Hippocampal formation (tissue), 2 donors: ENCODE results near the gene TDRD7.

ENCODE experiments used
- DNase-seq, 2 donors: peaks; one replicate each; lab custom pipeline; 2025; lab: John Stamatoyannopoulos, UW

TDRD7 gene

GRCh38 chr9:97527626-97528528 is 116.0 kb downstream of the TDRD7 start:
- no peak for DNase-seq

GRCh38 chr9:97528529-97529230 is 116.8 kb downstream of the TDRD7 start:
- DNase-seq, result no peak

DNA sequence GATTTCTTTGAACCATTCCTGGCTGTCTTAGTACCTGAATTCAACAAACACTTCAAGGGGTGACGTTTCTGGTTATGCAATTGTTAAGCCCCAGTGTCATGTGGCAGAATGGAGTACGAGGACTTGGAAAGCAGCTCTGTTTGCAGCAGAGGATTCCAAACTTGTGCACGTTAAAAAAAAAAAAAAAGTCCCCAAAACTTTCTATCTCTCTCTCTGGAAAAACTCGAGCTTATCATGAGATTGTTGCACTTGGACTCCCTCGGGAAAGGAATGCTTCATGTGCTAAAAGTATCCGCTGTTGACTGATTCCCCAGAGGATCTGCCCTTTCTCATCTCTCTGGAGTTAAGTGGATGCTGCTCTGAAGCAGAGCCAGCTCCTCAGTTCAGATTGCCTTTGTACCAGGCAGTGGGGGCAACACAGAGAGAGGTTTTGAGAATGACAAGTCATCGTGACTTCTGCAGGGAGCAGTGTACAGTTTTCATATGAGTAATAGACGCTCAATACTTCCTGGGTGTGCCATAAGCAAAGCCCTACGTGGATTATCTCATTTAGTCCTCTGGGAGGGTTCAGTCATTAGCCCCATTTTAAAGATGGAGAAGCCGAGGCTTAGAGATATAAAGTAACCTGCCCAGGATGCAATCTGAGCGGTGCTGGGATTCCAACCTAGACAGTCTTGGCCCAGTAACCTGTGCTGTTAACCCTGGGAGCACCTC is 117.6 kb downstream of the TDRD7 start:
- DNase-seq, result no peak

DNA sequence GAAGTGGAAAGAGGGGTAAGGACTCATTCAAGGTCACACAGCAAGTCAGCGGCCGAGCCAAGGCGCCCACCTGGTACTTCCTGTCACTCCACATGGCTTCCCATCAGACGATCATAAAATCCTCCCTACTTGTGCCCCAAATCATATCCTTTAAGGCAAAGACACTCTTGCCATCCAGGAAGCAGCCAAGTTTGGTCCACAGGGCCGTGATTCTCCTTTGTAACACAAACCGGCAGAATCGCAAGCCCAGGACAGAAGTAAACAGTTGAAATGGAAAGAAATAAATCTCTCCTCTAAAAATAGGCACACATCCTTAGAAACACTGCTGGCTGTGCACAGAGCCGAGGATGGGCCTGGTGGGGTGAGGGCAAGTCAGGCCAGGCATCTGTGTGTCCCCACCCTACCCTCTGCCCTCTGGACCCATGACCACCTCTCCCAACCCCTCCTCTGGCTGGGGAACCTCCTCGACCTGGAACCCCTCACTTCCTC is 120.0 kb downstream of the TDRD7 start:
- no peak for DNase-seq

DNA sequence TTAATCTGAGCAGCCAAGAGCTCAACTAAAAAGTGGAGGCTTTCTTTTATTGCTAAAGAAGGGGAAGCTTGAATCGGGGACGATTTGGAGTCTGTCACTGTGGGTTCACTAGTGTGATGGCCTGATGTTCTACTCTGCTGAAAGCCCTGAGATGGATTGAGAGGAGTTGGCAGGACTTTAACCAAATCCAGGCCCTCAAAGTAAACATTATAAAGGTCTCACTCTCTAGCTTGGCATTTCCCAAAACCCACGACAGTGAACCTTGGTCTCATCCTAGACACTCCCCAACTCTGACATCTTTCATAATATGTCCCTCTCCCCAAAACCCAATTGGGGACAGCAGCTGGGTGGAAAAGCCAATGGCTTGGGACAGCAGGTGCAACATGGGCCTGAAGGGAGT is 122.3 kb downstream of the TDRD7 start:
- DNase-seq, result no peak

DNA sequence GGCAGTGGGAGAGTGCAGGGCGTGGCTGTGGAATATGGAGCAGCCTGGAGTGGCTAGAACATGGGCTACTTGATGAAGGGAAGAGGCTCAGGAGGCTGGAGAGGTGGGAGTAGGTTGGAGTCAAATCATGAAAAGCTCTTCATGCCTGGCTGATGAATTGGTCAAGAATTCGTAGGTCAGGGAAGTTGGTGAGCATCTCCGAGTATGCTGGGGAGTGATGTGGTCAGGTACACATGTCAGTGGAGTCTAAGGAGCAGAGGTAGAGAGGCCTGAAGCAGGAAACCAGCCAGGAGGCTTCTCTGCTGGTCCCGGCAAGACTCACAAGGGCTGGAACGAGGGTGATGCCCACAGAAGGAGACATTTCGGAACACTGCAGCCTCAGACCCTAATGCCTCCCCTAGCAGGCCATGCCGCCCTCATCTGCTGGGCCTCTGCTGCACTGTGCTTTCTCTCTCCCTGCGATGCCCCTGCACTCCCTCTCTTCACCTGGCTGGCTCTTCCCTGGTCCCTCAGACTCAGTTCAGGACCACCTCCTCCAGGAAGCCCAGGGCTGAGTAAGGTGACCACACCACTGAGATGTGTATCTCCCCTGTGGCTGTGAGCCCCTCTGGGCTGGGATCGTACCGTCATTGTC is 123.2 kb downstream of the TDRD7 start:
- DNase-seq, result no peak

DNA sequence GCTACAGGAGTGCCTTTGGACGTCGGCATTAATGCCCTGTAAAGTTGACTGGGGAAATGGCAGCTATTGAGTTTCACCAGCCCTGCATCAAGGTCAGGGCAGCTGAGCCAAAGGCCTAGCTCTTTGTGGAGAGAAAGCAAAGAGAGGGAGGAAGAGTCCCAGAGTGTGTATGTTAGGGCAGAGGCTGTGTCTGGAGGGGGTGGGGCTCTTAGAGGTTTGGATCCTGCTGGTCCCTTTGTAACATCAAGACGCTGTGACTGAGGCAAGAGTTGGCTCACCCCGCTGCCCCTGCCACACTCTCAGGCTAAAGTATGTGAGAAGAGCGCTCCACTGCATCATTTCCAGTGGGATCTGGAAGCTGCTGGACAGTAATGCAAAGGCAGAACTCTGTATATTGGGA is 123.9 kb downstream of the TDRD7 start:
- DNase-seq, result no peak

DNA sequence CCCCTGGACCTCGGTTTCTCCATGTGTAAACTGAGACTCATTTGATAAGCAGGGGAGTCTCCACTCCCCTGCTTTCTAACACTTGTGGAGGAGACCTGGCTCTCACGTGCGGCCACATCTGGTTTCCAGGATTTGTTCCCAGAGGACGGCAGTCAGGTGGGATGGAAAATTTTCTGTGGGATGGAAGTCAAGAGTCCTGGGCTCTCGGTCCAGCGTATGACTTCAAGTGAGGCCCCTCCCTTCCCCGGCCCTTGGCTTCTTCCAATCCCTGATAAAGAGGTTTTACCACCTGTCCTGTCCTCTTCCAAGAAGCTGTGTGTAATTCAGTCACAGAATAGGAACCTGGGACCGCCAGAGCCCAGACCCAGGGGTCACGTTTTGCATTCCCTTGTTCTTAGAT is 124.6 kb downstream of the TDRD7 start:
- no peak for DNase-seq

DNA sequence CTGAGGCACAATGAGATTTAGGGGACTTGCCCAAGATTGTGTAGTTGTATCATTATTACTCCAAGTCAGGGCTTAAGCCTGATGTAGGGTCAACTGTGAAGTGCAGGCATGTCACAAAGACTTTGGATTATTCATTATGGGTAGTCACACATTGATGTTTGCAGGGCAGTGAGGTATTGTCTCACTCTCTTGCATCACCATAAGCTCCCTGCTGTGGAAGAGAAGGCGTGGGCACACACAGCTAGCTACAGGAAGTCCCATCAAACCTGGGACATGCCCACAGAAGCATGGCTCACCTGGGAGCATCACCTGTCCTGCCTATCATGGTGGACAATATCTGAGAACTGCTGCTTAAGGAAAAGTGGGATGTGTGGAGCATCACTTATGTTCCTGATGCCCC is 131.7 kb downstream of the TDRD7 start:
- no peak for DNase-seq

- DNase-seq, result no peak
Observed at GRCh38 chr9:97545486-97545885, 133.6 kb downstream of the TDRD7 start.
